ENCODE data around the gene CTXN2.
A peak's percentile ranks its signal among the peaks of the same experiment; 100 is the strongest.

CTXN2 gene

DNA sequence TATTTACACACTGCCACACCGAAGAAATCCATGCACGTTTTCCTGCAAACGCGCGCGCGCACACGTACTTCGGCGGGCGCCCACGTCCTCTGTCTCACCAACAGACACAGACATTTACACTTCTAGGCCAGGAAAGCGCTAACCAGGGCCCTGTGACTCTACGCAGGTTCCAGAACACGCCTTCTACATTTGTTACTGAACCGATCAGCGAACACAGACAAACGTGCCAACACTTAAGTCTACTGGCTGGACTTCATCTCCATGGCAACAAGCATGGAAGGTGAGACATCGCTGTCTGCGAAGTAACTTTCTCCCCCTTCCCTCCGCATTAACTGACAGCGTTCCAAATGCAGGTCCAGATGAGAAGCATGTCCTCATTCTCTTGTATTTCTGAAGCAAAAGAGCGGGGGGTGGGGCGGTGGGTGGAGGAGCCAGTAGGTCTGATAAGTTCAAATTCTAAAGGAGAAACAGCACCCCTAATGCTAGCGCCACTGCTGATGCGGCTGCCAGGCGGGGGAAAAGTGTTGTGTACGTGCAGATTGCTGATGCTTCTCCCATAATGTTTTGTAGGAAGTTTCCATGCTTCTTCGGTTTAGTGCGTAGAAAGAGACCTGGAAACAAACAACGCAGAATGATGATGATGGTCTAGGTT lies at the start of gene CTXN2:
Gene CTXN2 (plus strand): TSS at position 92 of the 652 bp plus-strand sequence. CDS start 9,636 bp downstream, outside the sequence.
- DNase-seq = no peak

DNA sequence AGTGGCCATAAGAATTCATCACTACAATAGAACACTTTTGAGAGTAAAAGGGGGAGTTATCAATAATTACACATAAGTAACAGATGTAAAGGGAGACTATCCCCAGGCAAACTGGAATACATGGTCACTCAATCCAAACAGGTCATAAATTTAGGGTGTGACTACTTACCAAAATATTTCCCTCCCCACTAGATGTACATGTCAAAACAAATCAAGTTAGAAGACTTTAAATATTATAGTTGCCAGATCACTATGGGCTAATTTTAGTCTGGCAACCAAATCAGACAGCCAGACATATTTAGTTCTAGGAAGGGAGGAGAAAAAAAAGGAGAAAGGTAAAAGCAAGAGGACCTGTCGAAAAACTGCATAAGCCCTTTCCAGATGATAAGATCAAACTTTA lies 47.6 kb upstream of the CTXN2 start:
- no peak for DNase-seq

DNA sequence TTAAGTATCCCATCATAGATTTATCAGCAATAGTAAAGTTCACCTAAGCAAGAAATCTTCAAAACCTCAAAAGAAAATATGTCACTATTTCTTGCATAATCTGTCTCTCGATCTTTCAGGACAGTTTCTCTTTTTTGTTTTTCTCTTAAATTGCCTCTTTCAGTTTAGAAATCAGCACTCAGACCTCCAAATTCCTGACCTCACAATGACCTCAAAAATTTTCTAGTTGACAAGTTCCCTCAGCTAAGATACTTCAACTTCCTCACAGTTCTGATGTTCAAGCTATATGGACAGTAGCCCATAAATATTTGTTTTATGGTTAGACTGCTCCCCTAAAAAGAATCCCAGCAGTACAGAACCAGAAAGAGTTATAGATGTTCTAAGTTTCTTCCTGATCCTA lies 46.6 kb upstream of the CTXN2 start:
- no peak for DNase-seq

DNA sequence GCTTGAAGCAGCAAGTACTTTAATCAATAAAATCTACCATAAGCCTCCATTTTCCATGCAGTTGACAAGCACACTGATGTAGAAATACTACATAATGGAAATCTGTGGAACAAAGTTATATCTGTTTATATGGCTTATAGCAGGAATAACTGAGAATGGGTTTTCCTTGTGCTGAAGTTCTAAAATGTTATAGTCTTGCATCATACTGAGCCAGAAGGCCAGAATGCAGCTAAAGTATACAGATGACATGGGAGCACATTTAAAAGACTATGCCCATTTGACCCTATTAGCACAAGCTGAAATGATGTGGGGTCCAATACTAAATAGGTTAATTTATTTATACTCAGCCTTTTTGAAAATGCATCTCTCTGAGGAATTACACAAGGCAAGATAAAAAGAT lies 45.5 kb upstream of the CTXN2 start:
- no peak for DNase-seq

DNA sequence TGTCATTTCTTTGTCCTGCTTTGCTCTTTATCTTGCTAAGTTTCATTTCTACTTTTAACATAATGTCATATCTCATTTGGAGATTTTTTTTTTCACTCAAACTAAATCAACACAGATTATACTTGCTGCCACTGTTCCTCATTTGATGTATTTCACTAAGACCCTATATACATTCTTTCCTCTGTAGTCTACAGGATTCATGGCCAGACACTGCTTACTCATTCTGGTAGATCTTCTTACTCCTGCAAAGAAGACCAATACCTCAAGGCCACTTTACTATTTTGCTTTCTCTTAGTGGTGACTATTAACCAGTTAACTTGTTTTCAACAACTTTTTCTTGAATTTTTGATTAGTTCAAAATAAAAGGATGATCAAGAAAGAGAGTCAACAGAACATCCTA lies 44.1 kb upstream of the CTXN2 start:
- no peak for DNase-seq

DNA sequence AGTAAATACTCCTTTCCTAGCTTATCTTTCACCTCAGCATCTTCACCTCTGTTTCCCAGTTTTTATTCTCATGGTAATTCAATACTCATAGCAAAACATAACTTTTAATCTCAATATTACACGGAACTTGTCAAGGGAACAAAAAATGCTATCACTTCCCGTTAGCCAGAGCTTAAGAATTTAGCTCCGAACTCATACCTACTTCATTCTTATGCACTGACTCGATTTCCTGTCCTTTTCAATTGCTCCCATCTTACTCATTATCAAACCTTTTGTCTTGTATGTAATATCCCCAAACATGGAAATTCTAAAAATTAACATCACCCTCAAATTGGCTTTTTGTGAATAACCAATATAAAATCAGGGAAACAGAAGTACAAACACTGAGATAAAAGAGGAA lies 41.6 kb upstream of the CTXN2 start:
- no peak for DNase-seq

DNA sequence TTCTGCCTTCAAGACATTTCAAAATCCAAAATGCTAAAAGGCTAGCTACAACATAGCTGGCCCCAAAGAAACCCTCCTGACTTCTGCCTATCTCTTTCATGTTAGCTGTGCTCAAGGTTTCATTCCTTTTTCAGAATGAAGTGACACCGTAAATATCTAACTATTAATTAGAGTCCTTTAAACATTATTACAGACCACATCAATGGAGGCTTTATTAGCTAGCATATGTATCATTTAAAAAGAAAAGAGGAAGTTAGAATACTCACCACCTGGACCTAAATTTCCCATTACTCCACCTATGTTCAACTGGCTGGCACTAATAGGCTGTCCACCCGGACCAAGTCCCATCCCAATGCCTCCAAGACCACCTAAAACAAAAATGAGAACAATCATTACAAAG lies 37.9 kb upstream of the CTXN2 start:
- DNase-seq = no peak

DNA sequence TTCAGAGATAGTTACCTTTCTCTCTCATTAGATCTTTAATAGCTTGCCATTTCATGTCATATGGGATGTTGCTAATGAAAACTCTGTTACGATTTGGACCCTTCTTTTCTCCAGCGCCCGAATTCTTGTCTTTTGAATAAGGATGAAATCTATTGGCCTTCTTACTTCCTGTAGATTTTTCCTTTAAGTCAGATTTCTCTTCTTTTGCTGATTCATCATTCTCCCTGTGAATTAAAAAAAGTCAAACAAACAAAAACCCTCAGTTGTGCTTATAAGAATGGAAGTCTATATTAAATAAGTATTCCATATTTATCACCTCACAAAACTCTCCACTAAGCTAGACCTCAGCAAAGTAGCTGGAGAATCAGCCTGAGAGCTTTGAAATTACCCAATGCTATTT lies 22.8 kb upstream of the CTXN2 start:
- no peak for DNase-seq

DNA sequence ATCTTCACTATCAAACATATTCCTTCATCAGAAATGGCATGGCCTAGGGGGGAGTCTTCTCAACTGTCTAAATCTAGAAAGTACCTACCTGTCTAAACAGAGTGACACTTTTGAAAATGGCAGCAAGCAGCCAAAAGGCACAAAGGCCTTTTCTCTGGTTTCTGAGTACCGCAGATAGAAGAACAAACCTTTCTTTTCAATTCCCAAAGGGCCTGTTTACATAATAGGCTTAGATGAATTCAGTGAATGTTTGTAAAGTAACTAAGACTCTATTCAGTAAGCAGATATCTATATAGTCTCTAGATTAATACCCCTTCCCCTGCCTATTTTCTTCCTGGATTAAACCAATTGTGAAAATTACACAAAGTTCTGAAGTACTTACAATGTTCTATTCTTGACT lies 20.5 kb upstream of the CTXN2 start:
- no peak for DNase-seq

DNA sequence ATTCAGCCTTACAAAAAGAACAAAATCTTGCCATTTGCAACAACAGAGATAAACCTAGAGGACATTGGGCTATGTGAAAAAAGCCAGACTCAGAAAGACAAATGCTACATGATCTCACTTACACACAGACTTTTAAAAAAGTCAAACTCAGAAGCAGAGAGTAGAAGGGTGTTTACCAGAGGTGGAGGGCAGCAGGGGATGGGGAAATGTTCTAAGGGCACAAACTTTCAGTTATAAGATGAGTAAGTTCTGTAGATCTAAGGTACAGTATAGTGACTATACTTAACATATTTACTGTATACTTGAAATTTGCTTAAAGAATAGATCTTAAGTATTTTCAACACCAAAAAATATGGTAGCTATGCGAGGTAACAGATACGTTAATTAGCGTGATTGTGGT lies 16.3 kb upstream of the CTXN2 start:
- no peak for DNase-seq

DNA sequence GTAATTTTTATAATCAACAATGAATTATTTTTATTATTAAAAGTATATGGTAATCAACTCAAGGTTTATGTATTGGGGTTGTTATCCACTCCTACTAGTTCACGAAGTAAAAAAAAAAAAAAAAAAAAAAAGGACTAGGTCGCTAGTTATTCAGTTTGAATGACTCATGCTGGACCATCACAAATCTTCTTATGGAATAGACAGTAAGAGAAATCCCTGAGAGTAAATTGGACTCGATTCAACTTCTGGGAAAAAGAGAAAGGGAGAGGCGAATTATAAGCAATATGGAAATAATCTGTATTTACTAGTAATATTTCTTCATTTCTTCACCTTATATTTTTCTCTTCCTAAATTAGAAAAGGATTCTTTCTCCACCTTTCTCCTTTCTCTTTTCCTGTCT lies 15.4 kb upstream of the CTXN2 start:
- no peak for DNase-seq

DNA sequence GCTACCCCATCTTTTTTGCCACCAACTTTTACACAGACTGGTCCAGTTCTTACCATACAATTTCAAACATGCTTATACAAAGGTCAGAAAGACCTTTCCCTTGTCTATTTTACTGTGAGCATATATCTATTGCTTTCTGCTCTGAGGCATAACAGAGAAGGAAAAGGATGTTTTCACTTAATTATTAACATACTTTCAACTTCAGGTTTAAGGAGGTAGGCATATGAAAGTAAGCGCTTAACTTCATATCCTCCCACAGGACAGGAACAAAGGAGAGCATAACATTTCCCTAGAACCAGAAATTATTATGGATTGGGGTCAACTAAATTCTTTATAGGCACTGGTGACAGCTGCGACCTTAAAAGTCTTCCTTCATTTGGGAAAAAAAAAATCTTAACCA lies 14.5 kb upstream of the CTXN2 start:
- DNase-seq = no peak

DNA sequence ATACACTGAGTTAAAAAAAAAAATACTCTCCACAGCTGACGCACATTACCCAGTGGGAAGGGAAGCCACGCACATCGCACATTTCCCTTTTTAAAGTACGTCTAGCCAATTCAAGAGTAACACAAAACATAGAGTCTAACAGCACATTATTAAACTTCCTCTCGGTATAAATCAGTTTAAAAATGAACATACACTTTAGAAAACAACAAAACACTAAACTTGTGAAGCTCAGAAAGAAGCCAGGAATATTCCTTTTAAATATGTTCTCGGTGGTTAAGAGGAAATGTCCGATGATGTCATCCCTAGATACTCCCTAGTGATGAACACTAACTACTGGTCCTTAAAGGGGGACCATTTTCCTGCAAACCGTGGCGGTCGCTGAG lies 14.1 kb upstream of the CTXN2 start:
- DNase-seq = peak; percentile 49

DNA sequence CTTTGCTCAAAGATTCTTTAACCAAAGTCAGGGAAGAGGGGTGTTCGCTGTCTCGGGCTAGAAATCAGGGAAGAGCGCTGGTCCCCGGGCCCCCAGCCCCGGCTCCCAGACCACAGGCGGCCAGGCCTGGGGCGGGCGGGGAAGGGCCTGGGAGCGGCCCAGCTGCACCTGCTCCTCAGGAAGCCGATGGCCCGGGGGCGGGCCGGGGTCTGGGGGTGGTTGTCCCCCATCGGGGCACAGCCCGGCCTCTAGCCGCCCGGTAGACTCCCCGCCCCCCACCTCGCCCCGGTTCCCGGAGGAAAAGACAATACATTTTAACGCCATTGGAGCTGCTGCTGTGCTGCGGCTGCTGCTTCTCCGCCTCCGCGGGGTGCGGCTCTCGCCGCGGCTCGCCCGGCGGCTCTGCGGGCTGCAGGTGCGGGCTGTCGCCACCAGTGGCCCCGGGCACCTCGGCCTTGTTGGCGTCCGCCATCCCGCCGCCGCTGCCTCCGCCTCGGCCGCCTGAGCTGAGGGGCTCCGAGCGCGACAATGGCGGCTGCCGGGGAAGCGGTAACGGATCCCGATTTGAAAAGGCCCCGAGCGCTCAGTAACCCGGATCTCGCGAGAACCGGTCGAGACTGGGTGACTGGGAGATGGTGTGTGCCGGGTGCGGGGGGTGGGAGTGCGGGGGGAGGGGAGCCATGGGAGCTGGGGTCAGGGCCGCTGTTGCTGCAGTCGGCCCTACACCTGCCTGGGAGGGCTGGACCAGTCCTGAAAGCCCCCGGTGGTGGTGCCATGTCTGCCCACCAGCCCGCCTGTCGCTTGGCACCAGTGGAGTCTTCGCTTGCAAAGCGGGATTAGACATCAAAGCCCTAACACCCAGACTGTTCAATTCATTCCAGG lies 13.5 kb upstream of the CTXN2 start, which contains the start of gene MYEF2:
Gene MYEF2 (minus strand): TSS at position 530 of the 882 bp plus-strand sequence. CDS start 58 bp downstream, at position 472.
- DNase-seq = peak; percentile 38

DNA sequence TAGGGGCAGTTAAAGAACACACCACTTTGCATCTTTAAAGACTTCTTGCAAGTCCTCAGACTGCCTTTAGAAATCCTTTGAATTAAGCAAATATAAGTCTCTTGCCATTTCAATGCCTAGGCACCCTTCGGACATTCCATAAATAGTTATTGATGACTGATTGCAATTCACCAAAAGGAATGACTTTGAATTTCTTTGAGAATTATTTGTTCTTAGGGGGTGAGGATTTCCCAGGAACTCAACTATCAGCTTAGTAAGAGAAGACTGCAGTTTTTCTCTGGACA lies 12.9 kb upstream of the CTXN2 start:
- no peak for DNase-seq

DNA sequence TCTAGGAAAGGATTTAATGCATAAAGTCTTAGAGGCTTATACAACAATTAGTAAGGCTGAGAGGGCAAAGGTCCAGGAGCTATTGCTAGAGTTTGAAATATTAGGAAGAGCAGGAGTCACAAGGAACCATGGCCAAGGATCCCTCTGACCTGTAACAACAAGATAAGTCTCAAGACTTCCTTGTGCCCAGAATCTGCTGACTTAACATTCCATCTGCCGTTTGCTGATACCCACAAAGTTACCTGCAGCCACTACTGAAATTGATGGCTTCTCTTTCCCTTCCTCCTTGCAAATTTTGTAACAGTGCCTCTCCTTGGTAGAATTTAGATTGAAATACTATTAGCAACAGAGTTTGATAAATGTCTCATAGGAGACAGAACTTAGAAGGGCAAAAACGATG lies 8.7 kb upstream of the CTXN2 start:
- DNase-seq = no peak

DNA sequence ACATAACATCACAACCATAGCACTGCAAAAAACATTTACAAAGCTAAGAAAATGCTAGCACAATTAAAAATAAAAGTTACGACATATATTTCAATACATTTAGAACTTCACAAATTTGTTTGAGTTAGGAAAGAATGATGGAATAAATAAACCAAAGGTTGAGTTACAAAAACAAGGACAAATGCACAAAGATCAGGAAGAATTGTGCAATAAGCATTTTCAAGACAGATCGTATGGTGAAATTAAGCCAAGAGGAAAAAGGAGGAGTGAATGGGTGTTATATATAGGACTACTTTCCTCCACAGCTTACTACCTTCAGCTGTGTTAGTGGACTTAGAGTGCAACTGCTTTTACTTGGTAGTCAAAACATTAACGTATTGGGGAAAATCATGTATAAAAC lies 5.9 kb upstream of the CTXN2 start:
- no peak for DNase-seq

DNA sequence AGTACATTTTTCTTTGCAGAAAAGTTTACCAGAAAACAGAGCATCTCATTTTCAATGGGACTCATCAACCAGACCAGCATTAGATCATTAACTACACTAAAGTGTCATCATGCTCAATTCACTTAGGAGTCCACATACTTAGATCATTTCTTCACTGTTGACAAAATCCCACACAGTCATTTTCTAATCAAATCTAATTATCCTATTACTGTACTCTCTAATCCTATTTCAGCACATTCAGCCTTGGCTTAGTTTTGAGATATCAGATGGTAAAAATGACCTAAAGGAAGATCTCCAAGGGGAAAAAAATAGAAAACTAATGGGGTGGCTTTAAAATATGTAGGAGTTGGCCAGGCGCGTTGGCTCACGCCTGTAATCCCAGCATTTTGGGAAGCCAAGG lies 5.2 kb upstream of the CTXN2 start:
- DNase-seq = no peak

DNA sequence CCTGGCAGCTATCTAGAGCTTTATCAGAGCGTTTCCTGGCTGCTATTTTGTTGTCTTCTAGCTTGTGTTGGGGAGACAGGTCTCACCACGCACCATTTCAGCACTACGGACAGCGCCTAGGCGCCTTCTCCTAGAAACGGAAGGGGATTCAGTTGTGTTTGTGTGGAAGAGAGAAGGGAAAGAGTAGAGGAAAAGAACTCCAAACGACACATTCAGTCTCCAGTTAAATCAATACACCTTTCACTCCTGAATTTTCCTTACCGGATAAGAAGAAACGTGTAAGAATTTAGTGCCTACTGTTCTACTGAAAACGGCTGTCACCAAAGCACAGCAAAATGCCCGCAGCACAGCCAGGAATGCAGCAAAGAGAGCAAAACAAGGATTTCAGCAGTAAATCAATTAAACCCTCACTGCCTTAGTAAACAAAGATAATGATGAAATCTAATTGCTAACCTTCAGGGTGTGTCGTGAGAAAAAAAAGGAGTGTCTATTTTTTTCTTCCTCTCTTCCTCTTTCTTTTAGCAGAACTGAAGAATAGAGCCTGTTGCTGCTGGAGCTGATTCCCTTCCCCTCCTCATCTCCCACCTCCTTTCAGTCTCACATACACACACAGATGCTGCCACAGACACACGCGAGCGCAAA lies 412 bp upstream of the CTXN2 start:
- DNase-seq = no peak

DNA sequence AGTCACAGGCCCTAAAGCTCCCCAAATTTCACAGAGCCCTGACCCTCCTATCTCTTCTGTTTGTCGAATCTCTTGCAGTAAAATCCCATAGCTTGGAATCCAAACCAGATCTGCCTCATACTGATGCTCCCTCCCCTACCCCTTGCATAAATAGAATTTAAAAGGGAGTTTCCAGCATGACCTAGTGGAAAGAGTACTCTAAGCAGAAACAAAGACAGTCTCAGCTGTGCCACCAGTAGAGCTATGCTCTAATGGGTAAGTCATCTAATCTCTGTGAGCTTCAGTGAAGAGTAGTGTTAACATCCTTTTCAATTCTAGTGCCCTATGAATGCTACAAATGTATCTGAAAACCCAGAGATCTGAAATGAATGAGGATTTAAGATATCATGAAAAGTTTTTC lies 10.6 kb downstream of the CTXN2 start:
- no peak for DNase-seq

DNA sequence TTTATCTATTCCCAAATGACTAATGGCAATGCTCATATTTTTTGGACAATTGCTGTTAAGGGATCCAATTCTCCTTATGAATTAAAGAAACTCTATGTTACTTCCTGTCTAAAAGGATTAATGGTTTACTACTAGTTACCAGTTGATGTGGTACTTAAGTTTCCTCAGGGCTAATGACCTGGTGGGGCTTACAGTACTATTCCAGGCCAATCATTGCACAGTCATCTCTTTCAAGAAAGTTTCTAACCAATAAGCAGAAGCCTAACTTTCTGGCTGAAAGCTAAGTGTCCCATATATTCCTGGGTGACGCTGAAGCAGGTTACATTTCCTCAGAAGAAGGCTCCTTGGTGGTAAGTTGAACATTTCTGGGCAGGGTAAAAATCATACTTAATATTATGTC lies 14.5 kb downstream of the CTXN2 start, which contains the start of gene SLC12A1:
Gene SLC12A1 (plus strand): TSS at position 322 of the 400 bp plus-strand sequence. CDS start 1,418 bp downstream, outside the sequence.
- DNase-seq = no peak

DNA sequence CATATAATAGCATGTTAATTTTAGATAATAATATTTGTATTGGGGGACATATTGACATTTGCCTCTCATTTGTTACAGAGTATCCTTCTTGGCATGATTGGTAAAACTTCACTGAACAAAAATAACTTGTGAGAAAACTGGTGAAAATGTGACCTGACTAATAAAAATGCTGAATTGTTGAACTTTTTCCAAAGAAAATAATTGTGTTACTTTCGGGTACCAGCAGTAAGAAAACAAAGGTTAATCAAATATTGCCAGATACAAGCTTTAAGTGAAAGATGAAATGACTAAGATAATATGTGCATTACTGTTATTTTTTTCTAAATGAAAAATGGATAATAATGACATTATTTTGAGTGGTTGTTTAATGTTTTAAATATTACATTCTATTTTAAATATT lies 29.8 kb downstream of the CTXN2 start:
- no peak for DNase-seq

DNA sequence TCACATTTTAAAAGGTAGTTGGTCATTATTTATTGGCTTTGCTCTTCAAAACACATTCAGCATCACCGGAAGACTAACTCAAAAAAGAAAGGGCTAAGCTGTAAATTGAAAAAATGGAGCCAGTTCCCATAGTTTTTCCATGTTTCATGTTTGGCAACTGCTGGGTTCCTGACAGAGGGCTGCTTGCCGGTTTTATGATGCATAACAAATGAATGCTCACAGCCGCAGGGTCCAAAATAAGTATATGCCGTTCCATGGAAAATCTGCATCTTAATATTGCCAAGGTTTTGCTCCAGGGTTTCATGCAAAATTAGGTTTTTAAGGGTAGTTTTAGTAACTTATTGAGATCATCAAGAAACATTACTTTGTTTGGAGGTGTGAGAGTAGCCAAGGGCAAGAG lies 30.4 kb downstream of the CTXN2 start:
- peak; percentile 1 for DNase-seq

DNA sequence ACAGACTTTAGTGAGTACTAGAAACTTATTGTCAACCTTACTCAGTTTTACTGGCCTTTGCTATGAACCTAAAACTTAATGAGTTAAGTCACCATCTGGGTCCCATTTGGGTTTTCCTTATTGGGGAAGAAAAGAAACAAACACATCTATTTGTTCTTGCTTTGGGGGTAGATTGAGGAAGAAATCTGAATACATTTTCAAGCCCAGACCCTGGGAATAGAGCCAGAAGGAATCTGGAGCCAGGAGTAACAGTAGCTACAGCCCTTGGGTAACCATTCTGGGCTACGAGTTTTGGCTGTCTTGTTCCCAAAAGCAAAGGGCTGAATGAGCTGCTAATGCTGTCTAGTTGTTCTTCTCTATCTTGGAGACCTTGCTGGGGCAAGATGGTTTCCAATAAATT lies 31.2 kb downstream of the CTXN2 start:
- no peak for DNase-seq
